Measurements from ENCODE around the gene ZNF217. TPM values are rescaled to one million over a fixed set of nuclear protein-coding genes. Genes with fewer than 3 reads are reported as not detected.
A peak's percentile ranks its signal among the peaks of the same experiment; 100 is the strongest.

Gene ZNF217
- total and polyA plus RNA-seq, 10 of the 15 experiments (the other 5 are each of a cell fraction or from before 2014, with no cell fraction given) = 8.5 to 76.6 (median 40.6) TPM

DNA sequence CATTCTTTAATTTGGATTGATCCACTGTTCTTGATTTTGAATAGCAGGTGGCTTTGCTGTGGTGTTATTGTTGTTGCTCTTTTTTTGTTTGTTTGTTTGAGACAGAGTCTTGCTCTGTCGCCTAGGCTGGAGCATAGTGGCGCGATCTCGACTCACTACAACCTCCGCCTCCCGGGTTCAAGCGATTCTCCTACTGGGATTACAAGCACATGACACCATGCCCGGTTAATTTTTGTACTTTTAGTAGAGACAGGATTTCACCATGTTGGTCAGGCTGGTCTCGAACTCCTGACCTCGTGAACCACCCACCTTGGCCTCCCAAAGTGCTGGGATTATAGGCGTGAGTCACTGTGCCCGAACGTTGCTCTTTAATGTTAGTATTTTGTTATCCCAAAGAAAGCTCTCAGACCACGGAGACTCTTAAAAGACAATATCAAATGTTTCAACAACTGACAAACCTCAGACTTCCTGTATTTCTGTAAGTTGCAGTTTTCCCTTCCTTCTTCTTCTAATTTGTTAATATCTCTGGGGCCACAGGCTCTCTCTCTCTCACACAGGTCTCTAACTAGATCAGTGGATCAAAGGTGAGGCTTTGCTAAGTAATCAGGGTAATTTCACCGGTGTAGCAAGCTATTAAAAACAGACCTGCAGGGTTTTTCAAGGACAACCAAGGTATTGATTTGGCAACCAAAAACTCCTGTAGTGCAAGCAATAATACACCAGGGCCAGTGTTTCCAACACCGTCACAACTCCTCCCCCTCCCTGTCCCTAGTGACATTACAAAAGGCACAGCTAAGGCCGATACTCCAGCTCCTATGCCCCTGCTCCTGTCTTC is 48.8 kb upstream of the ZNF217 start (continued):
- TF ChIP-seq, protein P1, sequence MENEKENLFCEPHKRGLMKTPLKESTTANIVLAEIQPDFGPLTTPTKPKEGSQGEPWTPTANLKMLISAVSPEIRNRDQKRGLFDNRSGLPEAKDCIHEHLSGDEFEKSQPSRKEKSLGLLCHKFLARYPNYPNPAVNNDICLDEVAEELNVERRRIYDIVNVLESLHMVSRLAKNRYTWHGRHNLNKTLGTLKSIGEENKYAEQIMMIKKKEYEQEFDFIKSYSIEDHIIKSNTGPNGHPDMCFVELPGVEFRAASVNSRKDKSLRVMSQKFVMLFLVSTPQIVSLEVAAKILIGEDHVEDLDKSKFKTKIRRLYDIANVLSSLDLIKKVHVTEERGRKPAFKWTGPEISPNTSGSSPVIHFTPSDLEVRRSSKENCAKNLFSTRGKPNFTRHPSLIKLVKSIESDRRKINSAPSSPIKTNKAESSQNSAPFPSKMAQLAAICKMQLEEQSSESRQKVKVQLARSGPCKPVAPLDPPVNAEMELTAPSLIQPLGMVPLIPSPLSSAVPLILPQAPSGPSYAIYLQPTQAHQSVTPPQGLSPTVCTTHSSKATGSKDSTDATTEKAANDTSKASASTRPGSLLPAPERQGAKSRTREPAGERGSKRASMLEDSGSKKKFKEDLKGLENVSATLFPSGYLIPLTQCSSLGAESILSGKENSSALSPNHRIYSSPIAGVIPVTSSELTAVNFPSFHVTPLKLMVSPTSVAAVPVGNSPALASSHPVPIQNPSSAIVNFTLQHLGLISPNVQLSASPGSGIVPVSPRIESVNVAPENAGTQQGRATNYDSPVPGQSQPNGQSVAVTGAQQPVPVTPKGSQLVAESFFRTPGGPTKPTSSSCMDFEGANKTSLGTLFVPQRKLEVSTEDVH (IDR thresholded peaks at IDR 0.05; ENCODE audit: low read depth, partially characterized antibody) = no peak
- TF ChIP-seq TBL1XR1 (IDR thresholded peaks at IDR 0.05; ENCODE audit: low read depth, low read length) = 0 out of 2 replicates have a peak, but pooled peaks have one; percentile 2
- TF ChIP-seq, protein P2, sequence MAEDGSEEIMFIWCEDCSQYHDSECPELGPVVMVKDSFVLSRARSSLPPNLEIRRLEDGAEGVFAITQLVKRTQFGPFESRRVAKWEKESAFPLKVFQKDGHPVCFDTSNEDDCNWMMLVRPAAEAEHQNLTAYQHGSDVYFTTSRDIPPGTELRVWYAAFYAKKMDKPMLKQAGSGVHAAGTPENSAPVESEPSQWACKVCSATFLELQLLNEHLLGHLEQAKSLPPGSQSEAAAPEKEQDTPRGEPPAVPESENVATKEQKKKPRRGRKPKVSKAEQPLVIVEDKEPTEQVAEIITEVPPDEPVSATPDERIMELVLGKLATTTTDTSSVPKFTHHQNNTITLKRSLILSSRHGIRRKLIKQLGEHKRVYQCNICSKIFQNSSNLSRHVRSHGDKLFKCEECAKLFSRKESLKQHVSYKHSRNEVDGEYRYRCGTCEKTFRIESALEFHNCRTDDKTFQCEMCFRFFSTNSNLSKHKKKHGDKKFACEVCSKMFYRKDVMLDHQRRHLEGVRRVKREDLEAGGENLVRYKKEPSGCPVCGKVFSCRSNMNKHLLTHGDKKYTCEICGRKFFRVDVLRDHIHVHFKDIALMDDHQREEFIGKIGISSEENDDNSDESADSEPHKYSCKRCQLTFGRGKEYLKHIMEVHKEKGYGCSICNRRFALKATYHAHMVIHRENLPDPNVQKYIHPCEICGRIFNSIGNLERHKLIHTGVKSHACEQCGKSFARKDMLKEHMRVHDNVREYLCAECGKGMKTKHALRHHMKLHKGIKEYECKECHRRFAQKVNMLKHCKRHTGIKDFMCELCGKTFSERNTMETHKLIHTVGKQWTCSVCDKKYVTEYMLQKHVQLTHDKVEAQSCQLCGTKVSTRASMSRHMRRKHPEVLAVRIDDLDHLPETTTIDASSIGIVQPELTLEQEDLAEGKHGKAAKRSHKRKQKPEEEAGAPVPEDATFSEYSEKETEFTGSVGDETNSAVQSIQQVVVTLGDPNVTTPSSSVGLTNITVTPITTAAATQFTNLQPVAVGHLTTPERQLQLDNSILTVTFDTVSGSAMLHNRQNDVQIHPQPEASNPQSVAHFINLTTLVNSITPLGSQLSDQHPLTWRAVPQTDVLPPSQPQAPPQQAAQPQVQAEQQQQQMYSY (CRISPR knock-in tag; IDR thresholded peaks at IDR 0.05) = no peak

Data from GM12878 (cell line).